KOPT-K1 (cell line): ENCODE results near the gene CHAD.

Experiments used
- H3K27ac ChIP-seq: fragments of 200-600 bp; sonication (generic); 2 replicates; pipeline ENCODE4 v1.5.1; 2016; ENCODE audit warnings: antibody characterized with exemption, mild to moderate bottlenecking, low read depth, low read length; ENCODE audit not compliant: poor library complexity, severe bottlenecking
- H3K36me3 ChIP-seq: fragments of 200-600 bp; sonication (generic); 2 replicates; pipeline ENCODE4 v1.5.1; 2017; ENCODE audit warnings: antibody characterized with exemption, mild to moderate bottlenecking, low read length, moderate library complexity; ENCODE audit not compliant: insufficient read depth
- H3K9me3 ChIP-seq: fragments of 200-600 bp; sonication (generic); 2 replicates; pipeline ENCODE4 v1.5.1; 2017; ENCODE audit warnings: antibody characterized with exemption, low read length, mild to moderate bottlenecking; ENCODE audit not compliant: insufficient read depth, poor library complexity, severe bottlenecking

The CHAD gene

DNA sequence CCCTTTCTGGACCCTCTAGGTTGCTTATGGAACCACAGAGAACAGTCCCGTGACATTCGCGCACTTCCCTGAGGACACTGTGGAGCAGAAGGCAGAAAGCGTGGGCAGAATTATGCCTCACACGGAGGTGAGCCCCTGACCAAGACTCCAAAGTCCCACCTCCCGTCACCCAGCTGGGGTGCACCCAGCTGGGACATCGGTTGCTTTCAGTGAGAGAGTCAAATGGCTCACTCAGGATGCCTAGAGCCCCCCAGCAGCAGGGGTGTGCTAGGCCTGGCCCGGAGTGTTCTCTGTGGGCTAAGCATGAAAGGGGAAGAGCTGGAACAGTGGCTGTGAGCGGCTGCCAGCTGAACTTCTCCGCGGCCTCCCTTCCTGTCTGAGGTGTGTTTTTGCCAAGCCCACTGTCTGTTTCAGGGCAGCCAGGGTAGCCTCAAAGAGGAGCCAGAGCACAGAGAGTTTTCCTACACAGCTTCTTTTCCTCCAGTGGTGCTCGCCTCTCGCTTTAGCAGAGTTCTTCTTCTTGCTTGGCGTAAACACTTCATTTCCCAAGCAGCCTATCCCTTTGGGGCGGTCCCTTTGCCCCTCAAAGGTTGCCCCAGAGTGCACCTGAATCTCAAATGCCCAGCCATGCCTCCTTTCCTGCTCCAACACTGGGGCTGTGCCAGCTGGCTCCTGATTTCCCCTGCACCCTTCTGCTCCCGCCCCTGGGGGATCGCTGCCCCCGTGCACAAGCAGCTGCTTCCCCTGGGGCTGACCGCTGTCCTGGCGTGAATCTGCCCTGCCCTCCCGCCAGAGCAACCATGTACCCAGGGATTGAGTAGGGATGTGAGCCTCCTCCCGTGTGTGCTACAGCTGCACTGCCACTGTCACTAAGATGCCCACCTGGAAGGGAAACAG lies 2.6 kb upstream of the CHAD start:
- H3K36me3 ChIP-seq, result no peaks in the 10 kb centered on the region; the same call in 1 of the 2 replicates
- H3K9me3 ChIP-seq, result no peaks in the 10 kb centered on the region
- no peak overlapping the region for H3K27ac ChIP-seq

DNA sequence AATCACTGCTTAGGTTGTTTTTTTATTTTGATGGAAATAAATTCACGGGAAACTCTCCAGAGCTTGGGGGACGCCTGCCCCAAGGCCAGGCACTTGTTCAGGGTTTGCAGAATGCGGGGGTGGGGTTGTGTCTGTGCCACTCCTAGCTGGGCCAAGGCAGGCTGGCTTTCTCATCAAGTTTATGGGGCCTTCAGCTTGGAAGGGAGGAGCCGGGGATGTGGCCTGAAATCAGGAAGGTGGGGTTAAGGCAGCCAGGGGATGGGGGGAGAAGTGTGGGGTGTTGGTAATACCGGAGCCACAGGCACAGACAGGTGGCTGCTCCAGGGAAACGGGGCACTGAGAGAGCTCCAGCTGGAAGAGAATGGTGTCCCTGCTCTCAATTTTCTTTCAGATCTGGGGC lies 1.7 kb upstream of the CHAD start:
- H3K36me3 ChIP-seq, result no peaks in the 10 kb centered on the region; the same call in 1 of the 2 replicates
- no peaks in the 10 kb centered on the region for H3K9me3 ChIP-seq
- no peak overlapping the region for H3K27ac ChIP-seq

DNA sequence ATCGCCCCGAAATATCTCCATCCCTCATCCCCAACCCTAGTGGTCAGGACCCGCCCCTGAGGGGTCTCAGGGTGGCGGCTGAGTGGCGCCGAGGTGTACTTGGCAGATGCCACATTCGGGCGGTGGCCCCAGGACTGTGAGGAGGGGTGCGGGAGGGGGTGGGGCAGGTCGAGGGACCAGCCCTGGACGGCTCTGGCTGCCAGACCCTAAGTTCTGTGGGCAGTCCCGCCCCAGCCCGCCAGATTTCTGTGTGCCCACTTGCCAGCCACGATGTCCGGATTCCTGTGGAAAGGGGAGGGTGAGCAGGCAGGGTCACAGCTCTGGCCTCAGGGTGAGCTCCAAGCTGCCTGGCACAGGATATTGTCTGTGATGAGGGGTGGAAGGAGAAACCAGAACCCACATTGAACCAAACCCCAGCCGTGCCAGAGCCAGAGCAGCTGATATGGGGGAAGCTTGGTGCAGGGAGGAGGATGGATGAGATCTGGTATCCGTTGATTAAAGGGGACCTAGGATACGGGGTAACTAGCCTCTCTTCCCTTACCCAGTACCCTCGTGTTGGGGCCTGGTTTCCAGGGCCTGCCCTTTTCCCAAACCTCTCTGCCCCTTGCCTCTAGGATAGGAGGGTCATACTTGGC lies 1.1 kb upstream of the CHAD start:
- no peak overlapping the region for H3K27ac ChIP-seq
- H3K9me3 ChIP-seq, result no peaks in the 10 kb centered on the region
- H3K36me3 ChIP-seq, result no peaks in the 10 kb centered on the region; the same call in 1 of the 2 replicates

- no peaks in the 10 kb centered on the region for H3K9me3 ChIP-seq
- H3K27ac ChIP-seq, result no peak overlapping the region
- no peaks in the 10 kb centered on the region; the same call in 1 of the 2 replicates for H3K36me3 ChIP-seq
These were observed 527 bp upstream of the CHAD start for GRCh38 chr17:50469208-50469605.

GRCh38 chr17:50467855-50468303 lies 801 bp downstream of the CHAD start:
- H3K9me3 ChIP-seq, result no peaks in the 10 kb centered on the region
- no peak overlapping the region for H3K27ac ChIP-seq
- no peaks in the 10 kb centered on the region; the same call in 1 of the 2 replicates for H3K36me3 ChIP-seq

DNA sequence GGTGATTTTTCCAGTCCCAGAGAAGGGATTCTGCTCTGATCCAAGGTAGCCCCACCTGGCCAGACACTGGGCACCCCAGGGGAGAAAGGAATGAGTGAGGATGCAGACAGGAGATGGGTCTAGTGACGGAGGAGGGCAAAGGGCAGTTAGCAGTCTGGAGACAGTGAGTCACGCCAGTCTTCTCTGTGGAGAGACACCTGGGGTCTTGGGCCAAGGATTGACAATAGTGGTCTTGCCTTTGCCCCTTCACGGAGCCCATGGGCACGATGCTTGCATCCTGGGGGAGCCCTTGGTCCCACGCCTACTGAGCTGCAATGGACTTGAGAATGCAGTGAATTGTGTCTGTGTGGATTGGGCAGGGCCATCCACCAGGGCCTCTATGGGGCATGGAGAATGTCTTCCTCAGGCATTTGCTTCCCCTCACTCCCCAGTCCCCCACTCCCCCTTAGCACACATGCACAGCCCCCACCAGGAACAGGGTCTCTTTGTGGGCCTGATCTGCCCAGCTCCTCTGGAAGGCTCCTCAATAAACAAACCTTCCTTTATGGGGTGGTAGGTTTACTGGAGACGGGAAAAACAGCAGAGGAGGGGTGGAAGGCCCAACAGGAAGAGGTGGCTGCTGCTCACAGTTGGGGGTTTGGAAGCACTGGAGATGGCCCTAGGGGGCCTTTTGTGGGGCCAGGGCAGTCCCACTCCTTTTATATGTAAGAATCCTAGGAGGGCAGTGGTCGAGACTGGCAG lies 1.4 kb downstream of the CHAD start:
- Histone ChIP-seq H3K9me3 (no peaks in the 10 kb centered on the region), H3K27ac (no peak overlapping the region), H3K36me3 (no peaks in the 10 kb centered on the region; the same call in 1 of the 2 replicates)

- Histone ChIP-seq H3K9me3 (no peaks in the 10 kb centered on the region), H3K27ac (no peak overlapping the region), H3K36me3 (no peaks in the 10 kb centered on the region; the same call in 1 of the 2 replicates)
These were observed 2.1 kb downstream of the CHAD start for GRCh38 chr17:50466371-50467113.

GRCh38 chr17:50465635-50466034 lies 3.0 kb downstream of the CHAD start:
- Histone ChIP-seq H3K27ac (no peak overlapping the region), H3K9me3 (no peaks in the 10 kb centered on the region), H3K36me3 (no peaks in the 10 kb centered on the region; the same call in 1 of the 2 replicates)

DNA sequence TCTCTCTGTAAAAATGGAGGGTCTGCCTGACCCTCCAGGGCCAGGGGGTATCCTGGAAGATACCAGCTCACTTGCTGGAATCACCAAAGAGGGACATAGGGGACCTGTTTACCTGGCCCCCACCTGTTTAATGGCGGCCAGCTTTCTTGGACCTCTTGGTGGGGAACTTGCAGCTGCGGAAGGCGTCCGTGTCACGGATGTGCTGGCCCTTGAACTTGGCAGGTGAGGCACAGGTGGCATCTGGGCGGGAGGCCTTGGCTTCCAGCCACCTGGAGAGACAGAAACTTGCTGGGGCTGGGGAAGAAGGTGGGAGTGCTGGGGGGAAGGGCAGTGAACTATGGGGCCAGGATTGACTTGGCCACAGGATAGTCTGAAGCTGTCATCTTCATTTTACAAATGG lies 3.5 kb downstream of the CHAD start:
- no peaks in the 10 kb centered on the region for H3K9me3 ChIP-seq

GRCh38 chr17:50464736-50465135 lies 3.9 kb downstream of the CHAD start:
- Histone ChIP-seq H3K36me3 (no peaks in the 10 kb centered on the region; the same call in 1 of the 2 replicates), H3K9me3 (no peaks in the 10 kb centered on the region), H3K27ac (no peak overlapping the region)

More for the DNA sequence above, 3.5 kb downstream of the CHAD start:
- Histone ChIP-seq H3K27ac (no peak overlapping the region), H3K36me3 (no peaks in the 10 kb centered on the region; the same call in 1 of the 2 replicates)

DNA sequence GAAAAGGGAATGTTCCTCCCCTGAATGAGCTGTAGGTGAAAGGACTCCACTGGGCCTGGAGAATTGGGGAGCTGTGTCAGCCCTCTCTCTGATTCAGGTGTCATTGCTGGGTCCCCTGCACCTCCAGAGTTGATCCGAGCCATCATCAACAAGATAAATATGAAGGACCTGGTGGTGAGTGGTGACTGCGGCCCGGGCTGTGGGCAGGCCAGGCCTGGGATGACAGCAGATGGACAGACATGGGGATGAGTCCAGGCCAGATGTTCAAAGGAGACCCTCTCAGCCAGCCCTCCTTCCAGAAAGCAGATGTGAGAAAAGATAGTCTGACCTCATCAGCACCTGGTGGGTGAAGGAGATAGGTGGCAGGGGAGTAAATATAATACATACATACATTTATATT lies 4.6 kb downstream of the CHAD start:
- no peak overlapping the region for H3K27ac ChIP-seq
- H3K36me3 ChIP-seq, result no peaks in the 10 kb centered on the region; the same call in 1 of the 2 replicates
- no peaks in the 10 kb centered on the region for H3K9me3 ChIP-seq

DNA sequence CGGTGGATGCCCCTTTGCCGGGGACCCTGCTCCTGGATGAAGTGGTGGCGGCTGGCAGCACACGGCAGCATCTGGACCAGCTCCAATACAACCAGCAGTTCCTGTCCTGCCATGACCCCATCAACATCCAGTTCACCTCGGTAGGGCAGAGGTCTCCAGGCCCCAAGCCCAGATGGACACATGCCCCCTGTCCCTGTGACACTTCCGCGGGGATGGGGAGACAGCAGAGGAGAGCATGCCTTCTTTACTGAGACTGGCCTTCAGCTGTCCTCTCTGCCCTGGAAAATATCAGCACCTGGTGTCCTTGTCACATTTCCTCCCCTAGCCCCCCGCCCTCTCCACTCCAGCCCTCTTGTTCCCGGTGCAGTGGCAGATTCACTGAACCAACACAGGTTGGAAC lies 6.2 kb downstream of the CHAD start:
- no peaks in the 10 kb centered on the region; the same call in 1 of the 2 replicates for H3K36me3 ChIP-seq
- no peaks in the 10 kb centered on the region for H3K9me3 ChIP-seq
- no peak overlapping the region for H3K27ac ChIP-seq

- H3K9me3 ChIP-seq, result no peaks in the 10 kb centered on the region
- H3K27ac ChIP-seq, result no peak overlapping the region
- no peaks in the 10 kb centered on the region; the same call in 1 of the 2 replicates for H3K36me3 ChIP-seq
These were observed 7.0 kb downstream of the CHAD start for GRCh38 chr17:50461550-50462132.
